DMS53 treated with DMSO at 0.1 percent for 48 hours (cell line): ENCODE results near the gene EFCAB6.

ENCODE experiments used
- DNase-seq: peaks from one replicate; lab custom pipeline; 2025; ENCODE audit not compliant: unreplicated experiment; lab: John Stamatoyannopoulos, UW

Gene EFCAB6

GRCh38 chr22:43848366-43849171, 36.5 kb upstream of the EFCAB6 start:
- no peak for DNase-seq

GRCh38 chr22:43847376-43848289, 35.5 kb upstream of the EFCAB6 start:
- DNase-seq = no peak

GRCh38 chr22:43846966-43847365, 34.9 kb upstream of the EFCAB6 start:
- no peak for DNase-seq

GRCh38 chr22:43845981-43846380, 33.9 kb upstream of the EFCAB6 start:
- DNase-seq = no peak

GRCh38 chr22:43844560-43845545, 32.7 kb upstream of the EFCAB6 start:
- no peak for DNase-seq

- no peak for DNase-seq
Observed at GRCh38 chr22:43843783-43844530, 31.9 kb upstream of the EFCAB6 start.

- no peak for DNase-seq
Observed at GRCh38 chr22:43841742-43842141, 29.6 kb upstream of the EFCAB6 start.

GRCh38 chr22:43840851-43841250, 28.7 kb upstream of the EFCAB6 start:
- no peak for DNase-seq

GRCh38 chr22:43840431-43840830, 28.3 kb upstream of the EFCAB6 start:
- DNase-seq = no peak

- no peak for DNase-seq
Observed at GRCh38 chr22:43839781-43840180, 27.7 kb upstream of the EFCAB6 start.

GRCh38 chr22:43838571-43839307, 26.6 kb upstream of the EFCAB6 start:
- no peak for DNase-seq

- no peak for DNase-seq
Observed at GRCh38 chr22:43838161-43838560, 26.1 kb upstream of the EFCAB6 start.

- no peak for DNase-seq
Observed at GRCh38 chr22:43837666-43838065, 25.6 kb upstream of the EFCAB6 start.

- no peak for DNase-seq
Observed at GRCh38 chr22:43835736-43836135, 23.6 kb upstream of the EFCAB6 start.

GRCh38 chr22:43835166-43835565, 23.1 kb upstream of the EFCAB6 start:
- DNase-seq = no peak

GRCh38 chr22:43833286-43834240, 21.5 kb upstream of the EFCAB6 start:
- DNase-seq = no peak

GRCh38 chr22:43832393-43833265, 20.5 kb upstream of the EFCAB6 start:
- DNase-seq = no peak
